GM21447 (cell line): ENCODE results near the gene CARD11.

Source experiments
- ATAC-seq: cut with Tn5 transposase; IDR thresholded peaks from one replicate; pipeline ENCODE4 v1.9.1; 2021; ENCODE audit not compliant: unreplicated experiment

CARD11 gene

DNA sequence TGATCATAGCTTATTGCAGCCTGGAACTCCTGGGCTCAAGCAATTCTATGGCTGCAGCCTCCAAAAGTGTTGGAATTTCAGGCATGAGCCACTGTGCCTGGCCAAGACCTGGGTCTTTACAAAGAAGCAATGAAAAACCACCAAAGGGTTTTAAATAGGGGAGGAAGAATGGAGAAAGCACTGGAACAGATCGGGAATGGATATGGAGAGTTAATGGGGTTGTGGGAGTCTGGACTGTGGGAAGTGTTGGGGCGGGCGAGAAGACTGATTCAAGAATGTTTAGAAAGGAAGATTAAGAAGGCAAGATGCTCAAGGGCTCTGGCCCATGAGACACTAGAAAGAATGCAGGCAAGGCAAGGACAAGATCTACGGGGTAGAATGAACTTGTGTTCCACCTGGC lies 98.5 kb downstream of the CARD11 start:
- ATAC-seq, result no peak

DNA sequence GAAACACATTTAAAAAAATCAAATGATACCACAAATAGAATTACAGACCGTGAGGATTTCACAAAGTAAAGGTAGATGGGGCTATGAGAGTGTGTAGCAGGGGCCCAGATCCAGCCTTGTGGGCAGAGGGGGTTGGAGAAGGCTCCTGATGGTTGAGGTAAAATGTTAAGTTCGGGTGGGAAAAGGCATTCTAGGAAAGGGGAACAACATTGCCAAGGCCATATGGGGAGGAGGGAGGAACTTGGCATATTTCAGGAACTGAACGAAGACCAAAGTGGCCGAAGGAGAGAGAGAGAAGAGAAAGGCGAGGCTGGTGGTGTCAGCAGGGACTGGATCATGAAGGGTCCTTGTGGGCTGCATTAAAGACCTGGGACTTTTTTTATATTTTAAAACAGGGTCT lies 98.9 kb downstream of the CARD11 start:
- ATAC-seq, result no peak

DNA sequence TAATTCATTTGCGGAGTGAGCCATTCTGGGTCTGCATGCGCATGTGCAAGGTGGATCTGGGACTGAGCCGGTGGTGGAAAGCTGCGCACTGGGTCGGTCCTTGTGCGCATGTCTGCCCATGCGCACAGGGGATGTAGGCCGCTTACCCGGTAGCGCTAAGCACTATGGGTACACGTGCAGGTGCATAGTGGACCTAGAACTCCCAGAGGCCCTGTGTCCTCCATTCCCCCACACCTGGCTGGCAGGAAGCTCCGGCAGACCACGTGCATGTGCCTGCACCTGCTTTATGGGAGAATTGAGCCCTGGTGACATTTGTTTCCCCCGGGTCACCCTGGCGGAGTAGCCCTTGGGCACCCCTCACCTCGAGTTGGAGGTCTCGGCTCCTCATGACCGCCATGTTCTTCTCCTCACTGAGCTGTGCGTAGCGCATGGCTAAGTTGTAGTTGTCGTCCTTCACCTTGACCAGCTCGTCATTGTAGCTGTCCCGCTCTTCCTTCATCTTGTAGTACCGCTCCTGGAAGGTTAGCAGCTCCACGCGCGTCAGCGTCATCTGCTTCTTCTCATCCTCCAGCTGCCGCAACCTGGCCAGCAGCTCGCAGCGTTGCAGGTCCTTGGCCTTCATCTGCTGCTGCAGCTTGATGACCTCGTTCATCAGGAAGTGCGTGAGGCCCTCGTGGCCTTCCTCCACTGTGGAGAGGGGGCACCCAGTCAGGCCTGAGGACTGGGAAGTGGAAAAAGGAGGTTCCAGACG lies 99.6 kb downstream of the CARD11 start:
- ATAC-seq, result no peak

DNA sequence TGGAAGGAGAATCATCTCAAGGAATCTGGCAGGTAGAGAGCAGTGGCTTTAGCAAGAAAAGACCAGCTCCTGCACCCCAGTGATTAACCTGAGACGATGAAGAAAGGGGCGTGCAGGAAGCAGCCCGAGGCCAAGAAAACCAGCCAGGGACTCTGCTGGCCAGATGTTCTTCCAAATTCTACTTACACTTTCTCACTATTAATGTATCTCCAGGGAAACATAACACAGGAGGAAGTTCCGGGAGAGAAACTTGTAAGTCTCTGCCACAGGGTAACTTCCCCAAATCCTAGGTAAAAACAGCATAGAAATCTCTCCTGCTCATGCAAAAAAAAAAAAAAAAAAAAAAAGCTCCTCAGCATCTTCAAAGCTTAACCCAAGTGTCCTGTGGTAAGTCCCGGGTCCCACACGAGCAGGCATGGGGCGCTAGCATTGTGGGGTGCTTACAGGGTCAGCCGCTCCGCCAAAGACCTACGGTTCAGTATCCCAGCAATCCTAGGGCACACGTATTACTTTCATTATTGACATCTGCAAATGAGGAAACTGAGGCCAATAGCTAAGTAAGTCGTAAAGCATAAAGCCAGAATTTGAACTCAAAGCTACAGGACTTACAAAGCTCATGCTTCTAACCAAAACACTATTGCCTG lies 102.3 kb downstream of the CARD11 start:
- no peak for ATAC-seq

DNA sequence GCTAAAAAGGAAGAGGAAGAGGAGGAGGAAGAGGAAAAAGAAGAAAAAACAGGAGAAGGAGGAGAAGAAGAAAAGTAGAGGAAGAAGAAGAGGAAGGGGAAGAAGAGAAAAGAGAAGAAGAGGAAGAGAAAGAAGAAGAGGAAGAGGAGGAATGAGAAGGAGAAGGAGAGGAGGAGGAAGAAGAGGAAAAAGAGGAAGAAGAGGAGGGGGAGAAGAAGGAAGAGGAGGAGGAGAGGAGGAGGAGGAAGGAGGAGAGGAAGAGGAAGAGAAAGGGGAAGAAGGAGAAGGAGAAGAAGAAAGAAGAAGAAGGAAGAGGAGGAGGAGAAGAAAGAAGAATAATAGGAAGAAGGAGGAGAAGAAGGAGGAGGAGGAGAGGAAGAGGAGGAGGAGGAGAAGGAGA lies 103.2 kb downstream of the CARD11 start:
- no peak for ATAC-seq

DNA sequence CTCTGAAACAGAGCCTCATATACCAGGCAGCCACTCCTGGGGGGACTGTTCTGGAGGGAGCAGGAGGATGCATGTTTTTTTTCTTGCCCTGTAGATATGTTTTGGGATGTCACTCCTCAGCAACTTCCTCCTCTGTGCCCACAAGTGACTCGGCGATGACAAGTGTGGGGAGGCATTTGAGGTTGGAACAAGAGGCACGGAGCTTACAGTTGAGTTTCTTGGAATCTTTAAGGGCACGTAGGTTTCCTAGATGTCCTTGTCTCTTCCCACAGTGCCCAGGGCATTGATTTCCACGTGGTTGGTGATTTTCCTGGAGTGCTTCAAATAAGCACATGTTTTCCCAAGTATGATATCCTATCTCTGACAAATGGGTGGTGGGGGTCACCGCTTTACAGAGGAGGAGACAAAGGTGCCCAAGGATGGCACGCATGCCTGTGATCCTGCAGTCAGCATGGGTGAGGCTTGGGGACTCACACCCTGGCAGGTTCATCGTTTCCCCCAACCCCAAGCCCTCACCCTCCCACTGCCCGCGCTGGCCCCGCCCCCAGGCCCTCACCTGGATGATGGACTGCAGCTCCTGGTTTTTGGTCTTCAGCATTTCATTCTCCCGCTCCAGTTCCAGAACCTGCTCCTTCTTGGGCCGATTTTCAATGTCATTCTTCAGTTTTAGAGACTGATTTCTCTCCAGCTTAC lies 104.3 kb downstream of the CARD11 start:
- ATAC-seq, result no peak

DNA sequence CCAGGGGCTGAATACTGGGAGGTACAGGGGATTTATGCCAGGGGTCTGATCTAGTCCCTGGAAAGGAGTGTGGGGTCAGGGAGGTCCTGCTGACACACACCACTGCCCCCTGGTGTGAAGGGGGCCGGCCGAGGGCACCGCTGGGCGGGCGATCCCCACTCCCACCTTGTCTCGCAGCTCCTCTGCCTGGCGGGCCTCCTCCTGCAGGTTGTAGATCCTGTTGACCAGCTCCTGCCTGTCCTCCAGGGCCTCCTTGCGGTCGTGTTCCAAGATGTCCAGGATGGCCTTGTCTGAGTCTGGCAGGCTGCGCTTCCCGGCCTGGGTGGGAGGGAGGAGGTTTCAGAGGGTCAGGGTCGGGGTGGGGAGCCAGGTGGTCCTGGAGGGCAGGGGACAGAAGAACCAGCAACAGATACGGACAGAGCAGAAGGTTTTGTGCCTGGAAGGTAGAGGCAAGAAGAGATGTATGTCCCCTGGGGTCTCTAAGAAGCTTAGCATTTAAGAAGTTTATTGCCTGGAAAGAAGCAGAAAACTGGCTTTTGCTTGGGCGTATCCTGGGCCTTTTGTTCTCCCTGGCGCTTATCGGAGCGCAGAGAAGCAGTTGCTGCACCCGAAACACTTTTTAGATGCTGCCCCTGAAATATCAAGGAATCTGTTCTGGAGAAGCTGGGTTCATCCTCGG lies 105.0 kb downstream of the CARD11 start:
- no peak for ATAC-seq

DNA sequence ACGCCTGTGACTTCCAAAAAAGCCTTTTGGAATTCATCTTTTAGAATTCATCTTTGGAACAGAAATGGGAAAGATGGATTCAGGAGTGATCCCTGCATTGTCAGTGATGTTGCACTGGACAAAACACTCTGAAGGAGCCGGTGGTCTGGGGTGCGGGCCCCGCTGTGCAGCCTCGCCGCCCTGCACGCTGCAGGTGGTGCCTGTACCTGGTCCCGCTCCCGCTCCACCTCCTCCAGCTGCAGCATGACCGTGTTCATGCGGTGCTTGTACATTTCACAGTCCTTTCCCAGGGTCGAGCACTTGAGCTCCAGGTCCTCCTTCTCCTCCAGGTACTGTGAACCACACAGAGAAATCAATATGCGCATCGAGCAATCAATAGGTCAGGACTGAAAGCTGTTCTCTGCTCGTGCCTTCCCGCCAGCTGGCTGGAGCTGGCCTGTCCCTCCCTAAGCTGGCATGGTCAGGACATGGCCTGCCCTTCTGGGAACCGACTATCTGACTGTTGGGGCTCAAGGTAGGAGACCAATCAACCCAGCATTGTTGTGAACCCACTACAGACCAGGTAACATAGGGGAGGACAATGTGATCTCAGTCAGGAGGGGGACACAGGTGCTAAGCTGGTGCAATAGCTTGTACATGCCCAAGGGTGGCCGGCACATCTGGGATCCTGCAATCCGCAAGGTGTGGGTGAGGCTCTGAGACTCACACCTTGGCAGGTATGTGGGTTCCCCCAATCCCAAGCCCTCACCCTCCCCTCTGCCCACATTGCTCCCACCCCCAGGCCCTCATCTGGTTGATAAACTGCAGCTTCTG lies 105.8 kb downstream of the CARD11 start:
- no peak for ATAC-seq

DNA sequence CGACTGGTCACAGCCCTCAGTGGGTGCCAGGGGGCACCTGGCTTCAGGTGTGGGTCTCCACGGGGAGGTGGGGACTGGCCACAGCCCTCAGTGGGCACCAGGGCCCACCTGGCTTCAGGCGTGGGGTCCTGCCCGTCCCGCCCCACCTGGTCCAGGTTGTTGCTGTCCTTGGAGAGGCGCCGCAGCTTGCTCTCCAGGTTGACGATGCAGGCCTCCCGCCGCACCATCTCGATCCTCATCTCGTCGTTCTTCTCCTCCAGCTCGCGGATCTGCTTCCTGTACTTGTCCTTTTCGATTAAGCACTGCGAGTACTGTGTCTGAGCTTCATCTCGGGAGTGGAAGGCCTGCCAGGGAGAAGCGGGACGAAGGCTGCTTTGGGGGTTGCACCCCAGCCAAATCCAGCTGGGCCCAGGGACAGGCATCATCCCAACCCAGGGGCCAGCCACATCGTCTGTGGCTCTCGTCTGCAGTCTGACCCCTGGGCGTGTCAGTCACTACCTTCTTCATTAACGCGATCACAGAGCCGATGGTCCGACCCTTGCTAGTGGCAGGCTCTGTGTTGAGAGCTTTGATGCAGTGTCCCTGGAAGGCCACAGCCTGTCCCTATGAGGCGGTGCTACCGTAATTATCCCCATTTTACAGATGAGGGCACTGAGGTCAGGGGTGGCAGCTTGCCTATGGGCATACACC lies 106.6 kb downstream of the CARD11 start:
- ATAC-seq, result no peak

DNA sequence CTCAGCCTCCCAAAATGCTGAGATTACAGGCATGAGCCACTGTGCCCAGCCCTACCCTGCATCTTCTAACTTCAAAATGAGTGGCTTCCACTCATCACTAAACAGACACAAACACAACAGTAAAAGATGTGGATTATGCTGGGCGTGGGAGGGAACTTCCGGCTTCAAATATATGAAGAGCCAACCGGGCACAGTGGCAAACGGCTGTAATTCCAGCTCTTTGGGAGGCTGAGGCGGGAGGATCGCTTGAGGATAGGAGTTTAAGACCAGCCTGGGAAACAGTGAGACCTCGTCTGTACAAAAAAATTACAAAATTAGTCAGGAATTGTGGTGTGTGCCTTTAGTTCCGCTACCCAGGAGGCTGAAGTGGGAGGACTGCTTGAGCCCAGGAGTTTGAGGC lies 107.4 kb downstream of the CARD11 start:
- ATAC-seq, result no peak

DNA sequence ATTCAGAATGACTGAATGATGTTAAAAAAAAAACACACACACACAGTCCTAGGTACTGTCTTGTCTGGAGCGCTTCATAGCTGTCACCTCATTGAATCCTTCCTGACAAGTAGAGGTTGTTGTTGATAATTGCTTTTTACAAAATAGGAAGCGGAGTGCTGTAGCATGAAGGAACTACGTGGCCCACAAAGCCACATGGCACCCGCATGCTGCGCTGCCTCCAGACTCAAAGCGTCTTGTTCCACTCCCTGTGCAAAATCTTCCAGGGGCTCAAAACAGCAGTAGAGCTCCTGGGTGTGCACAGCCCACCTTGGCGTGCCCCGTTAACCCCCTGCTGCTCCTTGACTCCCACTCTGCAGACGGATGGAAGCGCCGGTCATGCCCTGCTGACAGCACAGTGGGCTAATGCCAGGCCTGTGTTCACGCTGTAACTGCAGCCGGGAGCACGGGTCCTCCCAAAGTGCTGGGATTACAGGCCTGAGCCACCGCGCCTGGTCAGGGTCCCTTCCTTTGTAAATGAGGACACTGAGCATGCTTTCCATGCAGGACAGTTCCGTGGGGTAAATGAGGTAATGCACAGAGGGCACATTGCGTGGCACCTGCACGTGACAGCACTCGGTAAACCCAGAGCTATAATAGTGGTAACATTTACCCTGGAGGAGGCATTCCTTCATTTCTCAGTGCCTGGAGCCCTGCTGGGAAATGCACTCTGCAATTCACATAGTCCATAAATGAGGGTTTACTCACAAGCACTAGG lies 108.5 kb downstream of the CARD11 start:
- no peak for ATAC-seq

DNA sequence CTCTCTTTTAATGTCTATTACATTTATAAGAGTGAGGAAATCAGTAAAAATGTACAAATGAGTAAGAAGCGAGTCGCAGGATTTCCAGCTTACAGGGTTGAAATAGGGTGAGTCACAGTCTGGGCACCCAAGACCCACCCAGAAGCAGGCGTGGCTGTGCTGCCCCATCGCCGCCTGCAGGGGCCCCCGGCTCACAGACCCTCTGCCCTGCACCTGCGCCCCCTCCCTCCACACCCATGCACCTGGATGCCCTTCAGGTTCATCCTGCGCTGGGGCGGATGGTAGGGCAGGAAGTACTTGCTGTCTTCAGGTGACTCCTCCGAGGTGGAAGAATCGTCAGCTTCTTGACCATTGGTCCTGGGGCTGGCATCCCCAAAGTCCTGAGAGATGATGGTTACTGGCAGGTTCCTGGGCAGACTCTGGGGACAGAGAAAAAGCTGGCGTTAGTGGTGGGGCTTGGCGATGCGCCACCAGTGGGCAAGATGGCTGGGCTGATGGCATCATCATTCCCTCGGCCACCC lies 109.4 kb downstream of the CARD11 start:
- no peak for ATAC-seq

DNA sequence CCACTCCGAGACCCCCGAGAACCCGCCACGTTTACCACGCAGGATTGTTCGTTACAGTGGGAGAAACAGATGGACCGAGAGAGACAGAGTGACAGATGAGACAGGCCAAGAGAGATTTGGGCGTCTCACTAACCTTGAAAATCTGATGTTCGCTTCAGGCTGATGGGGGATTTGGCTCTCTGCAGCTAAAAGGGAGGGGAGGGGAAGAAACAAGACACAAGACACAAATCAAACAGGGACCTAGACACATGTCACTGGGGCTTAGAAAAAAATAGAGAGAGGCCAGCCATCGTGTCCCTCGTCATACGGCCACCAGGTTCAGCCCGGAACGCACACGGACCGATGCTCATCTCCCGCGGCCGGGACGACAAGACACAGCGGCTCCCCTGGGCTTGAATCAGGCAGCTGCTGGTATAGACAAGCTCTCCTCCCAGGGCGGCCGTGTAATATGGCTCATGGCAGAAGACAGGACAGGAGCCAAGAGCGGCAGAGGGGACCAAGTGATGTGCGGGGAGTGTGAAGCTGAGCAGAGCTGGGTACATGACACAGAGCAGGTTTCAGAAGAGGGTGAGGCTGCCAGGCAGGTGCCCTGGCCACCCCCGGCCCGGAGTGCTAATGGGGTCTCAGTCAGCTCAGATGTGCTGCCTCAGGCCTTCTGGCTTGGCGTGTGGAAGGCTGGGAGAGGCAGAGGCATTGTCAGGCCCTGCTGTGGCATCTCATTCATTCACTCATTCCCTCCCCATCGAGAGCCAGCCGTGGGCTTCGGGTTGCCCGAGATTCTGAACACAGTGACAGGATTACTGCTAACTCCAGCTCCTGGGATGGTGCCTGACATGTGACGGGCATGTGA lies 111.0 kb downstream of the CARD11 start:
- ATAC-seq, result no peak

DNA sequence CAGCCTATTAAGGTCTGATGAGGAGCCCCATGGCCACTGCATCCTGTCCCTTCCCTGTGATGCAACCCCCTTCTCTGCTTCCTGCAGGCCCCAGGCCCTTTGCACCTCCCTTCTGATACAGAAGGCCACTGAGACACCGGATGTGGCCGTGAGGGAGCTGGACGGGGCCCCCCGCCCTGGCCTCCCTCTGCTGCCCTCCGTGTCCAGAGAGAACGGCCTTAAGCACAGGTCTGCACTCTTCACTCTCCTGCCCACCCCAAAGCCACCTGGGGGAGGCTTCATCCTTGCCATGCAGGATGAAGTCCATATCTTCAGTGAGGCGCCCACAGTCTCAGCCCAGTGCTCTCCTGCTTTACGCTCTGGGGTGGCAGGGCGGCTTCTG lies 112.6 kb downstream of the CARD11 start:
- no peak for ATAC-seq

DNA sequence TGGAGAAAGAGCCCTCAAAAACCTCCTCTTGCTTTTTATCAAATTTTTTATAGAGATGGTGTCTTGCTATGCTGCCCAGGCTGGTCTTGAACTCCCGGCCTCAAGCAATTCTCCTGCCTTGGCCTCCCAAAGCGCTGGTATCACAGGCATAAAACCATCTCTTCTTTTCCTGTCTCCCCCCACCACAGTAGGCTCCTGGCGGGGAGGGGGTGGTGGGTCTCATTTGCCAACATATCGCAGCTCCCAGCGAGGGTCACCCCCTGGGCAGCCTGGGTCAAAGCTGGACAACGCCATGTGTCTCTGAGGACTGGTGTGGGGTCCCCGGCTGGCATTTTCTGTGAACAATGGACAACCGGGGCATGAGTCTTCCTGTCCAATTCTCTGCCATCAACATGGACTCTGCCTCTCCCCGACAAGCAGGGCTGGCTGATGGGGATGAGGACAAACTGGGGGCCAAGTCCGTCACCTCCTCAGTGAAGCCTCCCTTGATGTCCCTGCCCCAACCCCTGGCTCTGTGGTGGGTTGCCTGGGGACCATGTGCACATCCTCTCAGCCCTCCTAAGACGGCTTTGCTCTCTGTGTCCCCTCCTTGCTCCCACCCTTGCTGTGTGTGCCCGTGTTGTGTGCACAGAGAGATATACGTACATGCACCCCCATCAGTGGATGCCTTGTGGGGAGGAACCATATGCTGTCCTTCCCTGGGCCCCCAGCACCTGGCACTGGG lies 113.2 kb downstream of the CARD11 start:
- ATAC-seq, result no peak

DNA sequence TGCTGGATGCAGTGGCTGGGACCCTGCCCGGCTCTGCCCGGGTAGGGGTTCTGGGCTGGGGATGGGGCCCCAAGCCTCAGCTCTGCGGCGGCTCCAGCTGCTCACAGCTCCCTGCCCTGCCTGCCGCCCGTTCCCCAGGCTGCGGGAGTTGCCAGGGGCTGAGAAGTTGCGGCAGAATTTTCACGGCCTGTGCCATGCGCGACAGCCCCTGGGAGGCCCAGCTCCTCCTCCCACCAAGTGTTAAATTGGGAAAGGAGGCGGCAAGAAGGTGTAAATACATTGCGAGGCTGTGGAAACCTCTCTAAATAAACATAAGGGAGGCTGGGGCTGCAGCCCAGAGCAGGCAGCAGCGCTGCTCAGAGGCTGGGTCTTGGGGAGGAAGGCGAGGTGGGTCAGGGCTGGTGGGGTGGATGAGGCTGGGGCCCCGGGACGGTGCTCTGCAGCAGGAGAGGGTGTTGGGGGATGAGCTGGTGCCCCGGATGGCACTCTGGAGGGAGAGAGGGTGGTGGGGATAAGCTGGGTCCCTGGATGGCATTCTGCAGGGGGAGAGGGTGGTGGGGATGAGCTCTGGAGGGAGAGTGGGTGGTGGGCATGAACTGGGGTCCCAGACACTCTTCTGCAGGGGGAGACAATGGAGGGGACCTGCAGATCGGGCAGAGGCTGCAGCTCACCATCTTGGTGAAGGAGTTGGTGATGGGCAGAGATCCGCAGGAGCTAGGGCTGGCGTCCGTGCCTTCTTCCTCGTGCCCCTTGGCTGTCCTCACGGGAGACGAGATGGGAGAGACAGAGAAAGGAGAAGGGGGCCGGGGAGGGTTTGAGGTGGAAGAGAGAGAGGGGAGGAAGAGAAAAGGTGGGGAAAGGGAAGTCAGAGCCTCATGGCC lies 114.1 kb downstream of the CARD11 start:
- no peak for ATAC-seq
